GM21825 (cell line): ENCODE measurements around the gene IGHMBP2.
"Not testable (repeated sequence)": the region's sequence is repeated elsewhere in the genome, so short reads cannot be mapped to it uniquely, and the experiment has no call there.

Source experiments
- ATAC-seq: cut with Tn5 transposase; IDR thresholded peaks from one replicate; pipeline ENCODE4 v1.9.1; 2021; ENCODE audit warnings: mild to moderate bottlenecking, moderate library complexity; ENCODE audit not compliant: unreplicated experiment

Gene IGHMBP2

GRCh38 chr11:68960294-68961071 is 56.8 kb downstream of the IGHMBP2 start:
- ATAC-seq: no peak

- no peak for ATAC-seq
These were observed 57.6 kb downstream of the IGHMBP2 start for GRCh38 chr11:68961245-68961644.

GRCh38 chr11:68962527-68963250 is 59.0 kb downstream of the IGHMBP2 start:
- ATAC-seq: no peak

GRCh38 chr11:68963779-68964178 is 60.1 kb downstream of the IGHMBP2 start:
- no peak for ATAC-seq

GRCh38 chr11:68965901-68966853 is 62.5 kb downstream of the IGHMBP2 start:
- ATAC-seq: no peak

- no peak for ATAC-seq
These were observed 63.4 kb downstream of the IGHMBP2 start for GRCh38 chr11:68966894-68967780.

GRCh38 chr11:68968306-68969250 is 64.9 kb downstream of the IGHMBP2 start:
- no peak for ATAC-seq

GRCh38 chr11:68969386-68969785 is 65.7 kb downstream of the IGHMBP2 start:
- ATAC-seq: no peak

- ATAC-seq: no peak
These were observed 67.4 kb downstream of the IGHMBP2 start for GRCh38 chr11:68970921-68971636.

GRCh38 chr11:68973219-68973618 is 69.5 kb downstream of the IGHMBP2 start:
- ATAC-seq: no peak

- ATAC-seq: not testable (repeated sequence)
These were observed 70.0 kb downstream of the IGHMBP2 start for GRCh38 chr11:68973706-68974105.

GRCh38 chr11:68974421-68975194 is 70.9 kb downstream of the IGHMBP2 start:
- ATAC-seq: no peak

- no peak for ATAC-seq
These were observed 72.4 kb downstream of the IGHMBP2 start for GRCh38 chr11:68976095-68976494.

GRCh38 chr11:68976563-68976962 is 72.9 kb downstream of the IGHMBP2 start:
- ATAC-seq: no peak

- no peak for ATAC-seq
These were observed 74.3 kb downstream of the IGHMBP2 start for GRCh38 chr11:68977781-68978625.

- no peak for ATAC-seq
These were observed 74.9 kb downstream of the IGHMBP2 start for GRCh38 chr11:68978626-68978930.
